ENCODE data around the gene SLC6A2. TPM values are rescaled to one million over a fixed set of nuclear protein-coding genes. Genes with fewer than 3 reads are reported as not detected.

The SLC6A2 gene
- total and polyA plus RNA-seq, 9 of the 15 experiments (the other 6 are each of a cell fraction or from before 2014, with no cell fraction given) = not detected

GRCh38 chr16:55682086-55682485 lies 26.3 kb downstream of the SLC6A2 start (continued):
- TF ChIP-seq ZHX1 (conservative IDR thresholded peaks at IDR 0.05; ENCODE audit: low read length) = no peak

- Histone ChIP-seq H3K4me3 (no peak overlapping the region), H3K27me3 (ENCODE audit: control insufficient read depth in 2 of 2, insufficient read depth in 2 of 2, low read length in 2 of 2) (no peaks in the 10 kb centered on the region; a peak in 1 of 5 replicates), H4K20me1 (replicated peaks; ENCODE audit: control insufficient read depth, insufficient read depth, low read length) (no peaks in the 10 kb centered on the region), H3K9me1 (ENCODE audit: control insufficient read depth, insufficient read depth, low read length) (no peaks in the 10 kb centered on the region), H2AFZ (ENCODE audit: low read depth, low read length) (no peak overlapping the region), H3K9ac (ENCODE audit: insufficient read depth in 1 of 2, low read depth in 2 of 2, low read length in 2 of 2) (no peak overlapping the region), H3K4me2 (ENCODE audit: insufficient read depth, low read length) (no peak overlapping the region), H3K4me1 (replicated peaks in 1 of 2; ENCODE audit: control insufficient read depth in 2 of 2, insufficient read depth in 2 of 2, low read length in 2 of 2) (no peaks in the 10 kb centered on the region; a peak in 1 of 5 replicates), H3K27ac (ENCODE audit: extremely low read depth, low read depth, low read length) (no peak overlapping the region), H3K9me3 (replicated peaks; ENCODE audit: control insufficient read depth, insufficient read depth, low read depth, low read length) (no peaks in the 10 kb centered on the region), H3K79me2 (ENCODE audit: control insufficient read depth, insufficient read depth, low read length) (no peaks in the 10 kb centered on the region), H3K36me3 (ENCODE audit: control insufficient read depth, insufficient read depth, low read length) (no peaks in the 10 kb centered on the region)
- FAIRE-seq (no peak), ATAC-seq (no peak), DNase-seq (ENCODE audit: extremely low read depth in 1 of 4, low spot score in 3 of 4) (no peak)
- CTCF ChIA-PET (ENCODE audit: low intra/inter-chr PET ratio) = no interaction called here
- intact Hi-C loops (cut with micrococcal nuclease) (no loop called here), in situ Hi-C loops (cut with MboI) (no loop called here)
- POLR2A ChIA-PET = no interaction called here
- 0% methylated on average over 1 of the region's 1 CpG for WGBS (ENCODE audit: insufficient coverage, low coverage, missing lambda C conversion rate)
- TF ChIP-seq NR2C2 (CRISPR knock-in tag; IDR thresholded peaks at IDR 0.05) = no peak
- no peak for TF ChIP-seq NR2C2 (tag; IDR thresholded peaks at IDR 0.05)
- no peak for TF ChIP-seq TGIF2 (CRISPR knock-in tag; IDR thresholded peaks at IDR 0.05)
- TF ChIP-seq MLLT1 (IDR thresholded peaks at IDR 0.05) = no peak
- no peak for TF ChIP-seq ZNF431 (CRISPR knock-in tag; IDR thresholded peaks at IDR 0.05)
- no peak for TF ChIP-seq RBM14 (IDR thresholded peaks at IDR 0.05; ENCODE audit: borderline replicate concordance, insufficient read depth, low read depth, low read length)
- TF ChIP-seq MTA2 (IDR thresholded peaks at IDR 0.05; ENCODE audit: low read depth) = no peak
- BruUV-seq (replicated peaks) = no TSS peak
Measured at GRCh38 chr16:55685973-55686372, 30.2 kb downstream of the SLC6A2 start.

Data from K562 (cell line).